ENCODE results near the gene MCF2L.

DNA sequence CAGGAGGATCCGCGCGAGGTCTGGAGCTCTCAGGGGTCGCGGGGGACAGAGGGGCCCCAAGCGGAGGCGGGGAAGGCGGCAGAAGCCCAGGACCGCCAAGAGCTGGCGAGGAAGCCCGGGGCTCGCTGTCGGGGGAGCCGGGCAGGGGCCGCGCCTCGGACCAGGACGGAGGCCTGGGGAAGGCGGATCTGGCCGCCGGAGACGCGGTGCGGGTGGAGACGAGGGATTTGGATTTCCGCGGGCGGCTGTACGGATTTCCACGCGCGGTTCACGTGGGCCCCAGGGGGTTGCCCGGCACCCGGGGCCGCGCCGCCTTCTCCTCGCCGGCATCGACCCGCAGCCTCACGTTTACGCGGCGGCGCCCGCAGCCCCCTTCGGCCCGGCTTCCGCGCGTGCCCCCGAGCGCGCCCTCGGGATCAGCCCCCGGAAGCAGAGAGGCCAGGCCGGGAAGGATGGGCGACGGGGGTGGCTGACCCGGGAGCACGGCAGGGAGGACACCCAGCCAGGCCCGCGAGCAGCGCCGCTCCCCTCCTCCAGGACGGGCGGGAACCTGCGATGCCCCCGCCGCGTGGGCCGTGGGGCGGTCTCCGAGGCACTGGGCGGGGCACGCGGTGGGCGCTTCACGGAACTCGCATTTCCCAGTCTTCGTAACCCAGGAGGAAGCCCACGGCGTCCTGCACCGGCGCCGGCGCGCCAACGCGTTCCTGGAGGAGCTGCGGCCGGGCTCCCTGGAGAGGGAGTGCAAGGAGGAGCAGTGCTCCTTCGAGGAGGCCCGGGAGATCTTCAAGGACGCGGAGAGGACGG is 141.2 kb downstream of the MCF2L start:
- TF ChIP-seq, protein P1, sequence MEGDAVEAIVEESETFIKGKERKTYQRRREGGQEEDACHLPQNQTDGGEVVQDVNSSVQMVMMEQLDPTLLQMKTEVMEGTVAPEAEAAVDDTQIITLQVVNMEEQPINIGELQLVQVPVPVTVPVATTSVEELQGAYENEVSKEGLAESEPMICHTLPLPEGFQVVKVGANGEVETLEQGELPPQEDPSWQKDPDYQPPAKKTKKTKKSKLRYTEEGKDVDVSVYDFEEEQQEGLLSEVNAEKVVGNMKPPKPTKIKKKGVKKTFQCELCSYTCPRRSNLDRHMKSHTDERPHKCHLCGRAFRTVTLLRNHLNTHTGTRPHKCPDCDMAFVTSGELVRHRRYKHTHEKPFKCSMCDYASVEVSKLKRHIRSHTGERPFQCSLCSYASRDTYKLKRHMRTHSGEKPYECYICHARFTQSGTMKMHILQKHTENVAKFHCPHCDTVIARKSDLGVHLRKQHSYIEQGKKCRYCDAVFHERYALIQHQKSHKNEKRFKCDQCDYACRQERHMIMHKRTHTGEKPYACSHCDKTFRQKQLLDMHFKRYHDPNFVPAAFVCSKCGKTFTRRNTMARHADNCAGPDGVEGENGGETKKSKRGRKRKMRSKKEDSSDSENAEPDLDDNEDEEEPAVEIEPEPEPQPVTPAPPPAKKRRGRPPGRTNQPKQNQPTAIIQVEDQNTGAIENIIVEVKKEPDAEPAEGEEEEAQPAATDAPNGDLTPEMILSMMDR (IDR thresholded peaks at IDR 0.05): no peak
- TF ChIP-seq POLR2AphosphoS5 (IDR thresholded peaks at IDR 0.05): no peak
